ENCODE measurements around the gene EXOC4. TPM values are rescaled to one million over a fixed set of nuclear protein-coding genes. Genes with fewer than 3 reads are reported as not detected.

EXOC4 gene
- total and polyA plus RNA-seq, 2 of the 13 experiments (the other 11 are each of a cell fraction or from before 2014, with no cell fraction given) = 22.5 to 39.0 TPM

- TF ChIP-seq ZNF709 (CRISPR knock-in tag; IDR thresholded peaks at IDR 0.05) = no peak
- no peak for TF ChIP-seq HNRNPUL1 (IDR thresholded peaks at IDR 0.05; ENCODE audit: low read depth, low read length)
- no peak for TF ChIP-seq ZNF451 (CRISPR knock-in tag; IDR thresholded peaks at IDR 0.05)
- no peak for TF ChIP-seq GATAD2A (CRISPR knock-in tag; IDR thresholded peaks at IDR 0.05)
- no peak for TF ChIP-seq ATF4 (CRISPR knock-in tag; IDR thresholded peaks at IDR 0.05)
- no peak for TF ChIP-seq ONECUT2 (CRISPR knock-in tag; IDR thresholded peaks at IDR 0.05)
- 0 out of 2 replicates have a peak, but pooled peaks have one; percentile 15 for TF ChIP-seq ZBTB33 (CRISPR knock-in tag; IDR thresholded peaks at IDR 0.05)
- TF ChIP-seq ZNF777 (CRISPR knock-in tag; IDR thresholded peaks at IDR 0.05) = no peak
- TF ChIP-seq ARHGAP35 (CRISPR knock-in tag; IDR thresholded peaks at IDR 0.05; ENCODE audit: borderline replicate concordance) = no peak
- TF ChIP-seq MIER3 (CRISPR knock-in tag; IDR thresholded peaks at IDR 0.05; ENCODE audit: borderline replicate concordance) = no peak
- TF ChIP-seq NR2F2 (IDR thresholded peaks at IDR 0.05; ENCODE audit: borderline replicate concordance, low read depth) = 0 out of 2 replicates have a peak, but pooled peaks have one; percentile 16
- no peak for TF ChIP-seq ZBTB44 (CRISPR knock-in tag; IDR thresholded peaks at IDR 0.05)
- no peak for TF ChIP-seq XRCC5 (optimal IDR thresholded peaks at IDR 0.05; ENCODE audit: low read length)
- peak; percentile 59; the same call in 1 of the 2 replicates for TF ChIP-seq NFKB2 (CRISPR knock-in tag; IDR thresholded peaks at IDR 0.05; ENCODE audit: borderline replicate concordance)
- TF ChIP-seq ARNTL (CRISPR knock-in tag; IDR thresholded peaks at IDR 0.05) = no peak
- peak; percentile 44; the same call in 1 of the 2 replicates for TF ChIP-seq THAP8 (CRISPR knock-in tag; IDR thresholded peaks at IDR 0.05; ENCODE audit: borderline replicate concordance)
- no peak for TF ChIP-seq PREB (CRISPR knock-in tag; IDR thresholded peaks at IDR 0.05)
- no peak for TF ChIP-seq RXRB (CRISPR knock-in tag; IDR thresholded peaks at IDR 0.05; ENCODE audit: borderline replicate concordance)
- TF ChIP-seq ZNF501 (CRISPR knock-in tag; IDR thresholded peaks at IDR 0.05) = peak; percentile 88
- TF ChIP-seq ZNF260 (CRISPR knock-in tag; IDR thresholded peaks at IDR 0.05; ENCODE audit: borderline replicate concordance, low read depth) = no peak
- no peak for TF ChIP-seq SRSF4 (IDR thresholded peaks at IDR 0.05; ENCODE audit: low read depth, low read length, poor library complexity, severe bottlenecking)
- no peak for TF ChIP-seq SMARCC2 (IDR thresholded peaks at IDR 0.05)
- TF ChIP-seq ZBTB14 (CRISPR knock-in tag; IDR thresholded peaks at IDR 0.05) = no peak
Measured at GRCh38 chr7:133252858-133253518, at the start of gene EXOC4 (continued).

Measured in HepG2 (cell line).